Gastrocnemius medialis (tissue), 4 donors: ENCODE results near the gene CD276.
"Not testable (repeated sequence)": the region's sequence is repeated elsewhere in the genome, so short reads cannot be mapped to it uniquely, and the experiment has no call there.

Experiments
- CTCF ChIP-seq, 5 experiments: fragments of 450-650 bp in 3 of 5; fragments of 200-600 bp in 2 of 5; sonication (generic) in 2 of 5; IDR thresholded peaks in 4 of 5; conservative IDR thresholded peaks in 1 of 5; 1 replicate in 4 of 5; 2 replicates in 1 of 5; pipeline ENCODE4 v1.5.1; 2016 to 2019; ENCODE audit warnings: antibody characterized with exemption in 5 of 5, mild to moderate bottlenecking in 3 of 5, moderate library complexity in 3 of 5
- POLR2A ChIP-seq, 2 donors: fragments of 450-650 bp; IDR thresholded peaks; one replicate each; pipeline ENCODE4 v1.6.1; 2017; ENCODE audit warnings: antibody characterized with exemption in 2 of 2, mild to moderate bottlenecking in 2 of 2, moderate library complexity in 2 of 2

GRCh38 chr15:73704142-73704868 lies 20.1 kb downstream of the CD276 start:
- TF ChIP-seq CTCF (IDR thresholded peaks at IDR 0.05 in 4 of 5, conservative IDR thresholded peaks at IDR 0.05 in 1 of 5); POLR2A (IDR thresholded peaks at IDR 0.05): not testable (repeated sequence)
